PC-3 (cell line): ENCODE measurements around the gene SLC1A5.

Experiments used
- CTCF ChIP-seq: fragments of 300-600 bp; sonication (generic); conservative IDR thresholded peaks from 2 replicates; pipeline ENCODE4 v1.5.1; 2017; ENCODE audit warnings: antibody characterized with exemption, low read depth, mild to moderate bottlenecking, low read length
- EZH2phosphoT487 ChIP-seq: fragments of 300-600 bp; sonication (generic); IDR thresholded peaks from 2 replicates; pipeline ENCODE4 v1.6.1; 2018; ENCODE audit warnings: mild to moderate bottlenecking, antibody characterized with exemption, low read length, borderline replicate concordance

- TF ChIP-seq EZH2phosphoT487 (no peak), CTCF (no peak)
Measured at GRCh38 chr19:46731584-46731983, 56.8 kb downstream of the SLC1A5 start.
